IPS DF 4.7 (cell line): Measurements from ENCODE around the gene KRT80.

Source experiments
- DNase-seq: peaks from one replicate; pipeline ENCODE4 v3.0.0-alpha.2; 2013; ENCODE audit warnings: low spot score; ENCODE audit errors: extremely low read depth

The KRT80 gene

DNA sequence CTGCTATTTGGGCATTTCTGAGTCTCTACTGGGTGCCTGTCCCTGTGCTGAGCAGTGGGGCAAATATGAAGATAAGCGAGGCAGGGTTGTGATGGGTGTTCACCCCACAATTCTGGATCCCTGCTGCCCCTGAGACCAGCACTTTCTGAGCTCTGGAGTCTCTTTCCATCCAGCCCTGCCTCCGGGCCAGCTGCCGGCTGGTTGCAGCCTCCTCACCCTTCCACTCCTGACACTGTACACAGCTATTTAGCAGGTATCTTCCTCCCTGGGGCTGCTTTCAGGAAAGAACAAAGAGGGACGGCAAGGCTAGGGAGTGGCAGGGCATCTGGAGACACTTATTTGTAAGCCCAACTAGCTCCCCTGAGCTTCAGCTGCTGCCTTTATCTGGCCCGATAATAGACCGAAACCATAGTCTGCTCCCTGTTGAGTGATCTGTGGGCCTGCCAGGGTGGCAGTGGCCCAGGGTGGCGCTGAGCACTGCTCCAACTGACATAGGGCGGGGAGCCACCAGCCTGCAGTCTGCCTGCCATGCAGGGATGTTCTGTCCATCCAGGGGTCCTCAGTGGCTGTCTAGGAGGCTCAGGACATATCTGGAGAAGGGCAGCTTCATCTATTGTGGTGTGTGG lies 7.6 kb upstream of the KRT80 start:
- DNase-seq = no peak

DNA sequence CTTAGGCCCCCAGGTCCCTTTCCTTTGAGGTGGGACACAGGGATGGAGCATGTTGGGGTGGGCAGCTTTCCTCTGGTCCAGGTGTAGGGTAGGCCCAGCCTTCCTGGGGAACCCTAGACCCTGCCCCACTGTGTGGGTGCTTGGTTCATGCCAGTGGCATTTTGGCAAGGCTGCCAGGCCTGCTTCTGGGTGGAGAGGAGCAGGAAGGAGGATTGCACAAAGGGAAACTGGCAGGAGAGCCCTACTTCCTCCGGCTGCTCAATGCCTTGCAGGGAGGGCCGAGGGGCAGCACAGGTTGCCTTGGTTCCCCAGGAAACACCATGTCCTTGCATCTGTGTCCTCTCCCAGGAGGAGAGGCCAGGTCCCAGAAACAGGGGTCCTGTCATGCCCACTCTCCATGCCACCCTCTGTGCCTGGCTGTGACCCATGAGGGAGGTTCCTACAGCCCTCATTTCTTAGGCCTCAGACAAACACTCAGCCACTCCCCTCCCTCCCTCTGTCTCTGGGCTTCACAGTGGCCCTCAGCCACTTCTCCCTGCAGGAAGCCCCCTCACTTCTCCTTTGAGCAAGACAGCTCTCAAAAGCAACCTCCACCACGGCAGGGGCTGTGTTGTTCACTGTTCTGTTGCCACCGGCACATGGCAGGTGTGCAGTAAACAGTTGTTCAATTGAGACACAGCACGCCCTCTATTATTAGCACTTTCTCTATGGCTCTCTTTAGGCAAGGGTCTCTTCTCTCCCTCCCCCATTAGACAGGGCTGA lies 6.8 kb upstream of the KRT80 start:
- DNase-seq = no peak

DNA sequence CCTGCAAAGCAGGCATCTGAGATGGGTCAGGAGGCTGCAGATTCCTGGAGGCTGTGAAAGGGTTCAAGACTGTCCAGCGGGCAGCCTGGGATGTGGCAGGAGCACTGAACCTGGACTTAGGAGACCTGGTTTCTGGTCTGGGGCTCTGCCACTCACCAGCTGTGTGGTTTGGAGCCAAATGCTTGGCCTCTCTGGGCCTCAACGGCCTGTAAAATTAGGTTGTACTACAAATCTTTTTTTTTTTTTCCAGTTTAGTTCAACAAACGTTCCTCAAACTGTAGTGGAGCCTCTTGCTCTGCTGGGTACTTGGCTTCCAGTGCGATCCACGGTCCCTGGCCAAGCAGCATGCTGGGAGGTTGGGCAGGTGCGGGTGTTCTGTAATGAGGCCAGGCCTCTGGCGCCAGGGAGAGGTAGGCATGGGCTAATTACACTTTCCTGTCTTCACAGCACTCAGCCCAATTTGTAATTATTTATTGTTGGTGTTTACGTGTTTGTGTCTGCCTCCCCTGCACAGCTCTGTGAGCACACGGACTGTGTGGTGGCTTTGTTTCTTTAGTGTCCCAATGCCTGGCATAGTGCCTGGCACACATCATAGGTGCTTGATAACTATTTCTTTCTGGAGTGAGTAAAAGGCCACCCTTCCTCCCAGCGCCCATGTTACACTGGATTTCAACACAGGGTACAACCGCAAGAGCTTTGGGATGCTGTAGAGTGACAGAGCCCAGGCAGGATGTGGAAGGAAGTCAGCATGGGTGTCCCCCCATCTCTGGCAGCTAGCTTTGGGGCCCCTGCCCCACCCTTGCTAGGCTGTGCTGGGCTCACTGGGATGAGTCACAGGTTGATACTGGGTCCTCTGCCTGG lies 5.8 kb upstream of the KRT80 start:
- no peak for DNase-seq

DNA sequence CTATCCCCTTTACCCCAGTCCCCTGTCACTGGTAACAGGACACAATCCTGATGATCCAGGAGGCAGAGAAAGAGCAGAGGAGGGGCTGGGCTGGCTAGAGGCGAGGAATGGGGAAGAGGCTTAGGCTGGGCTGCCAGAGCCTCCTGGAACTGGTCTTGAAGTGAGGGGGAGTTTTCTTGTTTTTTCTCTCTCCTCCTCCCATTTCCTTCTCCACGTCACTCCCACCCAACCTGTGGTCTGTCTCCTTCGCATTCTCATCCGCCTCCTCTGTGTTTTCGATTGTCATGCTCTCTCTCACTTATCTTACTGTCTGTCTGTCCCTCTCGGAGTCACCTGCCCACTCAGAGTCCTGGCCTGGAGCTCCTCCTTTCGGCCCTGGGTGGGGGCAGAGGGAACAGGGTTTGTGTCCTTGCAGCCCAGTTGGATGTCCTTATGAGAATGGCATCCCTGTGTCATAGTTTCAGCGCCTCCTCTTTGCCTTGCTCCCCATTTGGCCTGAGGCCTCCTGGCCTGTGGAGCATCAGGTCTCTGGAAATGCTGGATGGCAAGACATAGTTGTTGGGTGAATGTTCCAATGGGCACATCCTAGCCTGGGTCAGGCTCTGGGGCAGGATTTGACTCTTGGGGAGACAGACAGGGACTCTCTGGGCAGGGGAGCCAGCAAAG lies 3.4 kb upstream of the KRT80 start:
- no peak for DNase-seq

DNA sequence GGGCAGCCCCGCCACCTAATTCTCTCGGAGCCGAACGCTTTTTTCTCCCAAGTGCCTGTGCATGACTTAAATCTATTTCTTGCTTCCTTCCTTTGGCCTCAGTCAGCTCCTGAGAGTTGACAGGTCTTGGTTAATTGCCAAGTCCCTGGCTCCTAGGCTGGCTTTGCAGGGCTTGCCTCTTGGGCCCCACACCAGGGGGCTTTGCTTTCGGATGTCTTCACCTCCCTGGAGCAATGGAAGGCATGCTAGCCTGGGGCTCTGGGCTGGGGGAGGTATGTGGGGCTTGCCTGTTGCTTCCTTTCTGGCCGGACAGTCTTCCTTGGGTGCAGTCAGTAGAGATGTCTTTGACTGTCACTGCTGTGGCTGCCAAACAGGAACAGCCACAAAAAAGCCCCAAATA lies 2.2 kb upstream of the KRT80 start:
- DNase-seq = no peak

DNA sequence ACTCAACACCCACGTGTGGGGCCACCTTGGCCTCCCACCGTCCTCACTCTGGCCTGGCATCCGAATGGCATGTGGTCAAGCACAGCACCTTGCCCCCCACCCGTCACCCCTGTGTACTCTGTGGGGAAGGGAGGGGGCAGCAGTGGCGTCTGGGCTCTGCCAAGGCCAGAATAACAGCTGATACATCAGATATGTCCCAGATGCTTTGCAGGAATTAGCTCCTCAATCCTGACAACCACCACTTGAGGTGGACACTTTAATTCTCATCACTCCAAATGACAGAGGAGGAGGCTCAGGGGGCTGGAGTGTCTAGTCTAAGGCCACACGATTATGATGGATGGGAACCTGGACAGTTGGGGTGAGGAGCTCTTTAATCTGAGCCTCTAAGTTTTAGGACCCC lies 1.7 kb upstream of the KRT80 start:
- DNase-seq = no peak

DNA sequence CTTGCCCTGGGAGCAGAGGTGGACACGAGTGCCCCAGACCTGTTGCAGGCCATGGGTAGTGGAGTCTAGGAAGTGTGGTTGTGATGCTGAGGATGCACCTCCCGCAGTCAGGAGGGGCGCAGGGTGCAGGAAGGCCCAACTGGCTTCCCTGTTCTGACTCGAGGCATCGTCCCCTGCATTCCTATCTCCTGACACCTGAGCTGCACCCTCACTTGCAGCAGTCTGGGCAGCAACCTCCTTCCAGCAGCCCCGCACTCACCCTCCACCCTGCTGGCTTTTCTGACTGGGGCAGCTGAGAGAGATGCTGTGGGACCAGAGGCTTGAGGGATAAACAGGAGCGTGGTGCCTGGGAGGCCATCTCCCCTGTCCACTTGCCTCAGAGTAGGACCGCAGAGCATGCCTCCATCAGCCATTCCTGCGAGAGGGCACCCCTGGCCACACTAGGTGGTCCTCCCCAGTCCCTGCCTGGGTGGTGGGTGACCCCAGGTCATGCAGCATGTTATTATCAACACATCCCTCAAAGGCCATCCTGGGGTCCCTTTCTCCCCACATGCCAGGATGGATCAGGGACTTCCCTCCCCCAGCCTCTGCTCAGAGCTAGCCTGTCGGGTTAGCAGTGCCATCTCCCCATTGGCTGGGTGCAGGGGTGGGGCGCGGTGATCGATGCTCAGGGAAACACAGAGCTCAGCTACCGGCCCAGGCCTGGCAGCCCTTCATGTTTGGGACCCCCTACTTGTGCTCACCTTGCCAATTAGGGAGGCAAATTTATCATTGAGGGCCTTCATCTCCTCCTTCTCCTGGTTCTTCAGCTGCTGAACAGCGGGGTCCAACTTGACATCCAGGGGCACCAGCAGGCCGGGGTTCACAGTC lies 719 bp downstream of the KRT80 start:
- no peak for DNase-seq

DNA sequence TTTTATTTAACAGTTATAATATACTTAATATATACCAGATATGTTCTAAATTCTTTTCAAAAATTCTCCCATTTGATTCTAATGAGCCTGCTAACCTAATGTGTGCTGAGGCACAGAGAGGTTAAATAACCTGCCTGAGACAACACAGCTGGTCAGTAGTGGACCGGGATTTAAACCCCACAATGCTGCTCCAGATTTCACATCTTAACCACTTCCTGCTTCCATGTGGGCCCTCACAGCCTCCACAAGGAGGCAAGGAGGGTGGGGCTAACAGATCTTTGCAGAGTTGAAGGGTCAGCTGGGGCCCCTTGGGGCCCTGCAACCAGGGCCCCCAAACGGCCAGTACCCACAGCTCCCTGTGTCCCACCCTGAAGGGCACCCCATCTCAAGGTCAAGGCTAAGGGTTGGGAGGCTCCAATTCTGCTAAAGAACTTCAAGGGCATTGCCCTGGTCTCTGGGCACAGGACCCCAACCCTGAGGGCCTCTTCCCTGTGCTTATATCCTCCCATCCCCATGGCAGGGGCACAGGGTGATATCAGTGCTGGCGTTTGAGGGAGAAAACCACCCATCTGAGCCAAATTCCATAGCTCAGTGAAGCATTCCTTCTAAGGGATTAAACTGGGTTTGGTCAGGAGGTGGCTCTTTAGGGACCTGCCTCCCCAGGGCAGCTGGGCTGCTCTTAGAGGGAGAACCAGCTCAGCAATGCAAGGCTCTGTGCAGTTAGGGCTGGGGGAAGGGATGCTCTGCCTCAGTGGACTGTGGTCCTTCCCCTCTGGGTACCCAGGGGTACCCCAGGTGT lies 2.2 kb downstream of the KRT80 start:
- no peak for DNase-seq

DNA sequence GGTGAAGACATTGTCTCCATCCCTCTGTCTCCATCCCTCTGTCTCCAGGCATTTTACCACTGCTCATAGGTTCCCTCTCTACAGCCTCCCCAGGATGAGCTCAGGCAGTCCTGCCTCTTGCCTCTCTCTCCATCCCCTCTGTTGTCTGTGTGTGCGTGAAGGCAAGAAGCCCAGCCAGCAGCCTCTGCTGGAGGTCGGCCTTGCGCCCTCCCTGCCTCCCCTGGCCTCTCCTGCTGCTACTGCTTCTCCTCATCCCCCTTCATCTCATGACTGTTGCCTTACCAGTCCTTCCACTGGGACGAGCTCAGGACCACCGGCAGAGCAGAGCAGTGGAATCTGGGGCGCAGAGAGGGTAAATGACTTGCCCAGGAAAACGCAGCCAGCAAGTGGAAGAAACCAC lies 3.2 kb downstream of the KRT80 start:
- no peak for DNase-seq

DNA sequence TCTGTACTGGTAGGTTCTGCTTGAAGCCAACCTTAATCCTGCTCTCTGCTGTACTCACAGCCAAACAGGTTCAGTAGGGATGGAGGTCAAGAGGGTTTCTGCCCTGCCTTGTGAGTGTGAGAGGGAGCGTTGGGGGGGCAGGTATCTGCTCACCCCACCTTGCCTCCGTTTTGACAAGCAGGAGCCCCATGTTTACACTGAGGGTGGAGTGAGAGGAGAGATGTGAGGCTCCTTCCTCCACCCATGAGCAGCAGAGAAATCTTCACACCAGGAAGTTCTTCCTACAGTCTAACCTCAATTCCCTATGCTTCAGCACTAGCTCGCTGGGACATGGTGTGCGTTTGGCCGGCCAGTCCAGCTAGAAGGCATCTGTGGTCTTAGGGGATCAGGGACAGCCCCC lies 4.2 kb downstream of the KRT80 start:
- no peak for DNase-seq

DNA sequence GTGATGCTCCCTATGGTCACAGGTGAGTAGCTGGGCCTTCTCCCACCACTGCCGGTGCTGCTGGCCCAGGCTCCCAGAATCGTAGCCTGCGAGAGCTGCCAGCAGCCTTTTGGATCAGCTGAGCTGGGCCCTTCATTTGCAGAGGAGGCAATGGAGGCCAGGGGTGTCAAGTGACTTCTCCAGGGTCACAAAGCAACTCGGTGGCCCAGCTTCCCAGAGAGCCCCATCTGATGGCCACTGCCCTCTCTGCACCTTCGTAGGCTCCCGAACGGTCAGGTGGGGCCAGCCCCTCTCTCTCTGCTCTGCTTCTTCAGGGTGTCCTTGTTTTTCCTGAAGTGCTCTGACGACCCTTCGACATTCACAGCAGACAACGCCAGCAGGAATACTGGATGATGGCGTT lies 4.6 kb downstream of the KRT80 start:
- DNase-seq = no peak

DNA sequence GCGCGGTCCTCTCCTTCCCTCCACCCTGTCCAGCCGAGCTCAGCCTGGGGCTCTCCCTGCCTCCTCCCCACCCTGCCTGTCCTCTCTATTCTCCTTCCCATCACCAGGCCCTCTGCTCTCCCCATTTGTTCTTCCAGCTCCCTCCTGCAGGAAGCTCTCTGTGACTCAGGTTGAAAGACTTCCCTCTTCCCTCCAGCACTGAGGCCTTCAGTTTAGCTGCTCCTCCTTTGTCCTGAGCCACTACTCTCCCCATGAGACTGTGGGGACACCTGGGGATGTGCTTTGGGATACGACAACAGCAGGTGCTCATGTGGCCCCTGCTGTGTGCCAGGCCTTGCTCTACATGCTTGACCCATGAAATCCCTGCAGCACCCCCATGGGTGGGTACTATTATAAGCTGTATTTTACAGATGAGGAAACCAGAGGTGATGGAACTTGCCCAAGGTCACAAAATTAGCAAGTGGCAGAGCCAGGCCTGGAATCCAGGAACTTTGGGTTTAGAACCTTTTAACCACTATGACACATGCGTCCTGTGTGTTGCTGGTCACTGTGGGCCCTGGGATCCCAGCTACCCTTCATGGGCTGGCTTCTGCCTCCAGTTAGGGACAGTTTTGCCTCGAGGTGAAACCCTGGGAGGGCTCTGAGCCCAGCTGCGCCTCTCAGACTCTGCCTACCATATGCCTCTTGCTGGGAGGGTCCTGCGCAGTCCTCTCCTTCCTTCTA lies 5.5 kb downstream of the KRT80 start:
- DNase-seq = no peak

DNA sequence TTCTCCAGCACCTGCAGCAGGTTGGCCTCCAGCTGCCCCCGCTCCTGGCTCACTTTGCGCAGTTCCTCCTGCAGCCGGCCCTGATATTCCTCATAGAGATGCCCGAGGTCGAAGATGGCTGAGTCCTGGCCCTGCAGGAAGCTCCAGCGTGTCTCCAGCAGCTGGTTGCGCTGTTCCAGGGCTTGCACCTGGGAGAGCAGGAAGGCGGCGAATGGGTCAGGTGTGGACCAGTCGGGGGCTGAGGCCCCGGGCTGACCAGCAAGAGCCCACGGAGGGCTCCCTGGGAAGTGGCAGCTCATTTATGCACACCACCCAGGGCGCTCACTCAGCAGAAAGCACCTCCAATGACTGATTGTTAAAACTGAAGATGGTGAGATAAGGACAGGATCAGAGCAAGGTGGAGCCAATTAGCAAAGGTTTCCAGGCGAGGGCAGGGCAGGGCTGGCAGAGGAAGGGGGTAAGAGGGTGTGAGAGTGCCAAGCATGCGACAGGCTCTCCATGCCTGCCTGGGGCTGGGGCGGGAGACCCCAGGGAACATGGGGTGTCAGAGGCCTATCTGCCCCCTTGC lies 6.3 kb downstream of the KRT80 start:
- DNase-seq = no peak

DNA sequence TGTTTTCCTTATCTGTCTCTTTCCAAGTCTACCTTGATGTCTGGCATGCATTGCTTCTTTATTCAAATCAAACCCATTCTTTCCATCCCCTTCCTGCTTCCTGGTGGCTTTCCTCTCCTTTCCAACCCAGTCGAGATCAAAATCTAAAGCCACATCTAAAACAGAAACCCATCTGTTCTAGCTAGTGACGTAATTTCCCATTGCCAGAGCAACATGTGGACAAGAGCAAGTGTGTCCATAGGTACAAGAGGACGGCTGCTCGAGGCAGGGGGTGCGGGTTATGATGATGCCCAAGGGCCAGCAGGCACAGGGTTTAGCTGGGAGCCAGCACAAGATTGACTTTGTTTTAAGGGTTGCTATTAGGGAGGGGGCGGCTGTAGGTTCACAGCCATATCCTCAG lies 7.0 kb downstream of the KRT80 start:
- no peak for DNase-seq

DNA sequence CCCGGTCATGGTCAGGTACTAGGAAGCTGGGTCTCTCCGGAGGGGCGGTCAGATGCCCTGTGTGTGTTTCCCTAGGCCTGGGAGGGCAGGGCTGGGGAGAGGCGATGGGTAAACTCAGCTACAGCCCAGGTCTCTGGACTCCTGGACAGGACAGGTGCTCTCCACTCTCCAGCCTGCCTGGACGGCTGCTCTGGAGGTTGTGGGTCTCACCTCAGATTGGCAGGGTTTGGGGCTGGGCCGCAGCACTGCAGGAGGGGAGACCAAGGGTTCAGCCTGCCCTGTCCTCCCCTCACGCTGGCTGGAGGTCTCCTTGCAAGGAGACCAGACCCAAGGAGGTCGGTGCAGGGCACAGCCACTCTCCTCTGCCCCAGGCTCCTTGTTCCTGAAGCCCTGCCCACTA lies 7.8 kb downstream of the KRT80 start:
- DNase-seq = no peak

DNA sequence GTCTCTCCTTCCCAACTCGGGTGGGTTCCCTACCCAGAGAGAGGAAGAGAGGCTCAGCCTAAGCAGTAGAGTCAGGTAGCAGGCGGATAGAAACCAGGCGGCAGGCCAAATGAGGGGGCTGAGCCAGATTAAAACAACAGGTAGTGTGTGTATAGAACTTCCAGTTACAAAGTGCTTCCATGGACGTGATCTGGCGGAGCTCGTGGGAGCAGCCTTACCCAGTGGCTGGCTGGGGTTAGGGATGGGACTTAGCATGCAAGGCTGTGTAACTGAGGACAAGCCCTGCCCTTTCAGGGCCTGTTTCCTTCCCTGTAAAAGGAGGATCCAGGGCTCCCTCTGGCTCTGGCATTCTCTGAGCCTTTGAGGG lies 8.3 kb downstream of the KRT80 start:
- no peak for DNase-seq

DNA sequence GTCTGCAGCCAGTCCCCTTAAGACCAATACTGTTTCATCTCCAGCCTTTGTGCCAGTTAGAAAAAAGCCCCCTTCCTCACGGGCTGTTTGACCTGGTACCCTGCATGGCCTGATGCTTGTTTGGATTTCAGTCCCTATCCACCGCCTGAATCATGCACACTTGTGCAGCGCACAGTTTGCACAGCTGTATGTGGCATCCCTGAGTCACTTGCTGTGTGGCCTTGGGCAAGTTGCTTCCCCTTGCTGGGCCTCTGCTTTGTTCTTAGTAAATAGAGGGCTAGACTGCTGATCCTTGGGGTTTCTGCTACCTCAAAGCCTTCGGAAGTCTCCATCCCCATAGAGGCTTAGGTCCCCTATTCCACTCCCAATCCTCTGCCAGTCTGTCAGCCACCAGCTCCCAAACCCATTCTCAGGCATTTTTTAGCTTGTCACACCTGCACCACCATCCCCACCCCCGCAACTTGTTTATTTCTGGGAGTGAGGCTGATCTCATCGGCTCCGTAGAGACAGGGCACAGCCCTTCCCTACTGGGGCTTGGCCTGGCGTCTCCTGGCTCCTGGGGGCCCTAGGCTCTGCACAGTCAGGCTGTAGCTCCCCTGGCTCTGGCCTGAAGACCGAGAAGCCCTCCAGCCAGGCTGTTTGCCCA lies 8.8 kb downstream of the KRT80 start:
- DNase-seq = no peak

DNA sequence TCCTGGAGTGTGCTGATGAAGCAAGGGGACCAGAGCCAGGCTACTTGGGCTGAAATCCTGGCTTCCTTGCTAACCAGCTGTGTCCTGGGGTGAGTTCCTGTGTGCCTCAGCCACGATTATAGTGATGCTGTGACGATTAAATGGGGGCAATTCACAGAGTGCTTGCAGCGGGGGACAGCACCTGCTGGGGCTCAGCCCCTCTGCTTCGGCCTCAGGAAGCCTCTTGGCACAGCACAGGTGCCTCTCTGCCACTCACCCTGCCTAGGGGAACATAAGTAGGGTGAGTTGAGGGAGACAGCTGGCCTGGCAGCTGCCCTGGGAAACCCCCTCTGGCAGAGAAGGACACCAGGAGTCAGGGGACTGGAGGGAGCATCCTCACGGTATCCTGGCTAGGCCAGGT lies 9.4 kb downstream of the KRT80 start:
- no peak for DNase-seq

DNA sequence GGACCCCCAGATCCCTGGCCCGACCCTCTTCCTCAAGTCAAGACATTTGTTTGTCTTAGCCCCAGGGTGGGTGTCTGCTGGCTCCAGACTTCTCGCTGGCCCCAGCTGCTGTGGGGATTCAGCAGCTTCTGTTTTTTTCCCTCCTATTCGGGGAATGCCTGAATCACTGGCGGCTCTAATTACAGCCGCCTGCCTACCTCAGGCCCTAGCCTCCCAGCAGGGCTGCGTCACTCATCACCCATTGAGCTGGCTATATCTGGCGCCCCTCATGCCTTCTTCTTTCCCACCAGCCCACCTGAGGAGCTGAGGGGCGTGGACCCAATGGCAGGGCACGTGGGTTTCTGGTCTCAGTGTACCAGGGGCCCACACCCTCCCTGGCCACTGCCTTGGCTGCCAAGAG lies 10.1 kb downstream of the KRT80 start:
- DNase-seq = no peak
